ENCODE data around the gene ZNG1C.
"Not testable (repeated sequence)": the region's sequence is repeated elsewhere in the genome, so short reads cannot be mapped to it uniquely, and the experiment has no call there.

- not testable (repeated sequence) for TF ChIP-seq CTCF (IDR thresholded peaks at IDR 0.05 in 8 of 11, conservative IDR thresholded peaks at IDR 0.05 in 3 of 11); POLR2A (IDR thresholded peaks at IDR 0.05)
Observed at GRCh38 chr9:68242437-68242836, 654 bp downstream of the ZNG1C start.

Measured in spleen (tissue), 7 donors.